RWPE2 (cell line): ENCODE measurements around the gene CASS4.

Experiments used
- ATAC-seq: fragments of 200-7000 bp; cut with Tn5 transposase; 3 replicates; pipeline ENCODE4 v1.9.1; 2021; ENCODE audit warnings: low read depth
- DNase-seq: peaks from one replicate; pipeline ENCODE4 v3.0.0-alpha.2; 2020; ENCODE audit warnings: low spot score
- H3K27ac ChIP-seq: fragments of 450-650 bp; 2 replicates; pipeline ENCODE4 v1.5.1; 2017; ENCODE audit warnings: mild to moderate bottlenecking; ENCODE audit not compliant: poor library complexity, severe bottlenecking
- H3K27me3 ChIP-seq: fragments of 250-450 bp; sonication (Bioruptor Pico); 2 replicates; pipeline ENCODE4 v1.5.1; 2021; ENCODE audit warnings: mild to moderate bottlenecking, moderate library complexity; ENCODE audit not compliant: insufficient read depth, poor library complexity, severe bottlenecking
- H3K36me3 ChIP-seq: fragments of 250-450 bp; sonication (Bioruptor Pico); 2 replicates; pipeline ENCODE4 v1.5.1; 2020; ENCODE audit warnings: low read depth, mild to moderate bottlenecking, moderate library complexity
- H3K4me1 ChIP-seq: fragments of 250-450 bp; sonication (Bioruptor Pico); 2 replicates; pipeline ENCODE4 v1.5.1; 2021; ENCODE audit warnings: mild to moderate bottlenecking, moderate library complexity; ENCODE audit not compliant: insufficient read depth, poor library complexity, severe bottlenecking
- H3K4me3 ChIP-seq: fragments of 250-450 bp; sonication (Bioruptor Pico); 2 replicates; pipeline ENCODE4 v1.5.1; 2021; ENCODE audit warnings: mild to moderate bottlenecking, moderate library complexity; ENCODE audit not compliant: severe bottlenecking
- H3K9me3 ChIP-seq: fragments of 250-450 bp; sonication (Bioruptor Pico); 2 replicates; pipeline ENCODE4 v1.5.1; 2021; ENCODE audit warnings: mild to moderate bottlenecking, moderate library complexity; ENCODE audit not compliant: severe bottlenecking
- CTCF ChIP-seq: fragments of 450-650 bp; IDR thresholded peaks from one replicate; pipeline ENCODE4 v1.5.1; 2017; ENCODE audit warnings: mild to moderate bottlenecking, moderate library complexity; ENCODE audit not compliant: poor library complexity, severe bottlenecking

CASS4 gene

GRCh38 chr20:56411759-56412472, at the start of gene CASS4:
Gene CASS4 (plus strand): TSS chr20:56412260. CDS start chr20:56412459, 199 bp downstream.
- Histone ChIP-seq H3K9me3 (no peaks in the 10 kb centered on the region), H3K4me3 (no peak within 1 kb of the TSS), H3K4me1 (no peaks in the 10 kb centered on the region), H3K36me3 (peaks cover 12% of the 10 kb centered on the region), H3K27me3 (no peaks in the 10 kb centered on the region), H3K27ac (no peak within 1 kb of the TSS)
- DNase-seq (no peak), ATAC-seq (peak; percentile 24; the same call in 2 of the 3 replicates)
- TF ChIP-seq CTCF = no peak

- Histone ChIP-seq H3K9me3 (no peaks in the 10 kb centered on the region), H3K4me3 (no peak overlapping the region), H3K4me1 (peaks cover 12% of the 10 kb centered on the region), H3K27me3 (no peaks in the 10 kb centered on the region), H3K36me3 (peaks cover 63% of the 10 kb centered on the region), H3K27ac (no peak overlapping the region)
- ATAC-seq (no peak), DNase-seq (no peak)
- TF ChIP-seq CTCF = no peak
These were observed 49.1 kb upstream of the CASS4 start for GRCh38 chr20:56362833-56363413.

- TF ChIP-seq CTCF = no peak
- Histone ChIP-seq H3K4me1 (peaks cover 6% of the 10 kb centered on the region), H3K27ac (no peak overlapping the region), H3K9me3 (no peaks in the 10 kb centered on the region), H3K4me3 (no peak overlapping the region), H3K27me3 (no peaks in the 10 kb centered on the region), H3K36me3 (peaks cover 64% of the 10 kb centered on the region)
- DNase-seq = no peak
- no peak for ATAC-seq
These were observed 48.6 kb upstream of the CASS4 start for GRCh38 chr20:56363491-56363890.

GRCh38 chr20:56368351-56369134, 43.5 kb upstream of the CASS4 start:
- DNase-seq = peak; percentile 12
- ATAC-seq = 0 out of 3 replicates have a peak, but pooled peaks have one; percentile 18
- no peaks in the 10 kb centered on the region for H3K9me3 ChIP-seq
- H3K36me3 ChIP-seq = peaks cover 90% of the 10 kb centered on the region
- no peaks in the 10 kb centered on the region for H3K4me1 ChIP-seq
- TF ChIP-seq CTCF = no peak
- no peaks in the 10 kb centered on the region for H3K27me3 ChIP-seq
- no peak overlapping the region for H3K4me3 ChIP-seq
- H3K27ac ChIP-seq = no peak overlapping the region
